ENCODE results near the gene MRPL57. TPM values are rescaled to one million over a fixed set of nuclear protein-coding genes. Genes with fewer than 3 reads are reported as not detected.
A peak's percentile ranks its signal among the peaks of the same experiment; 100 is the strongest.

Gene MRPL57
- total and polyA plus RNA-seq, 4 donors, result 14.6 to 49.4 (median 21.6) TPM

- 96% methylated on average over 2 of the region's 2 CpGs for whole genome bisulfite sequencing
- TF ChIP-seq NR2F2 (IDR thresholded peaks at IDR 0.05), result no peak
- TF ChIP-seq HNF4A (conservative IDR thresholded peaks at IDR 0.05), result no peak
- no peak for TF ChIP-seq EGR1 (IDR thresholded peaks at IDR 0.05; ENCODE audit: low read depth in 2 of 2)
- no peak for TF ChIP-seq YY1 (IDR thresholded peaks at IDR 0.05)
- no peak for TF ChIP-seq HNF4G (IDR thresholded peaks at IDR 0.05)
- TF ChIP-seq GABPA (IDR thresholded peaks at IDR 0.05 in 1 of 2, conservative IDR thresholded peaks at IDR 0.05 in 1 of 2), result no peak
- TF ChIP-seq MAX (IDR thresholded peaks at IDR 0.05), result no peak
- no peak for TF ChIP-seq RXRA (IDR thresholded peaks at IDR 0.05)
- no peak for TF ChIP-seq FOXA2 (IDR thresholded peaks at IDR 0.05)
- TF ChIP-seq TAF1 (conservative IDR thresholded peaks at IDR 0.05), result no peak
- TF ChIP-seq, protein P1, sequence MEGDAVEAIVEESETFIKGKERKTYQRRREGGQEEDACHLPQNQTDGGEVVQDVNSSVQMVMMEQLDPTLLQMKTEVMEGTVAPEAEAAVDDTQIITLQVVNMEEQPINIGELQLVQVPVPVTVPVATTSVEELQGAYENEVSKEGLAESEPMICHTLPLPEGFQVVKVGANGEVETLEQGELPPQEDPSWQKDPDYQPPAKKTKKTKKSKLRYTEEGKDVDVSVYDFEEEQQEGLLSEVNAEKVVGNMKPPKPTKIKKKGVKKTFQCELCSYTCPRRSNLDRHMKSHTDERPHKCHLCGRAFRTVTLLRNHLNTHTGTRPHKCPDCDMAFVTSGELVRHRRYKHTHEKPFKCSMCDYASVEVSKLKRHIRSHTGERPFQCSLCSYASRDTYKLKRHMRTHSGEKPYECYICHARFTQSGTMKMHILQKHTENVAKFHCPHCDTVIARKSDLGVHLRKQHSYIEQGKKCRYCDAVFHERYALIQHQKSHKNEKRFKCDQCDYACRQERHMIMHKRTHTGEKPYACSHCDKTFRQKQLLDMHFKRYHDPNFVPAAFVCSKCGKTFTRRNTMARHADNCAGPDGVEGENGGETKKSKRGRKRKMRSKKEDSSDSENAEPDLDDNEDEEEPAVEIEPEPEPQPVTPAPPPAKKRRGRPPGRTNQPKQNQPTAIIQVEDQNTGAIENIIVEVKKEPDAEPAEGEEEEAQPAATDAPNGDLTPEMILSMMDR (IDR thresholded peaks at IDR 0.05; ENCODE audit: low read depth, low read length, missing input control), result no peak
- Histone ChIP-seq H3K9me3 (ENCODE audit: control insufficient read depth in 4 of 4, low read length in 3 of 4) (no peaks in the 10 kb centered on the region), H3K27ac (ENCODE audit: low read depth in 1 of 2, low read length in 2 of 2) (no peak overlapping the region), H3K27me3 (ENCODE audit: control insufficient read depth in 4 of 4, insufficient read depth in 4 of 4, low read length in 3 of 4) (no peaks in the 10 kb centered on the region), H3K4me1 (ENCODE audit: control insufficient read depth in 4 of 4, insufficient read depth in 4 of 4, low read length in 3 of 4) (no peaks in the 10 kb centered on the region), H3K36me3 (ENCODE audit: control insufficient read depth in 4 of 4, insufficient read depth in 3 of 4, low read depth in 1 of 4, low read length in 3 of 4) (no peaks in the 10 kb centered on the region), H3K4me3 (ENCODE audit: low read depth in 1 of 3, low read length in 3 of 3) (no peak overlapping the region), H3K9ac (ENCODE audit: low read depth in 1 of 2, low read length in 2 of 2) (no peak overlapping the region)
- no peak for DNase-seq (ENCODE audit: low spot score)
These were observed 46.3 kb upstream of the MRPL57 start for GRCh38 chr13:21130116-21130515.

GRCh38 chr13:21133077-21133476, 43.4 kb upstream of the MRPL57 start:
- 47% methylated on average over 3 of the region's 3 CpGs for WGBS
- H3K4me3 ChIP-seq (ENCODE audit: low read depth in 1 of 3, low read length in 3 of 3), result no peak overlapping the region
- no peaks in the 10 kb centered on the region for H3K9me3 ChIP-seq (ENCODE audit: control insufficient read depth in 4 of 4, low read length in 3 of 4)
- no peak overlapping the region for H3K9ac ChIP-seq (ENCODE audit: low read depth in 1 of 2, low read length in 2 of 2)
- no peaks in the 10 kb centered on the region for H3K4me1 ChIP-seq (ENCODE audit: control insufficient read depth in 4 of 4, insufficient read depth in 4 of 4, low read length in 3 of 4)
- no peaks in the 10 kb centered on the region for H3K27me3 ChIP-seq (ENCODE audit: control insufficient read depth in 4 of 4, insufficient read depth in 4 of 4, low read length in 3 of 4)
- H3K27ac ChIP-seq (ENCODE audit: low read depth in 1 of 2, low read length in 2 of 2), result no peak overlapping the region
- H3K36me3 ChIP-seq (ENCODE audit: control insufficient read depth in 4 of 4, insufficient read depth in 3 of 4, low read depth in 1 of 4, low read length in 3 of 4), result no peaks in the 10 kb centered on the region
- TF ChIP-seq NR2F2 (IDR thresholded peaks at IDR 0.05) (no peak), HNF4A (conservative IDR thresholded peaks at IDR 0.05) (peak in 1 of 2 donors; percentile 15)
- no peak for DNase-seq (ENCODE audit: low spot score)

DNA sequence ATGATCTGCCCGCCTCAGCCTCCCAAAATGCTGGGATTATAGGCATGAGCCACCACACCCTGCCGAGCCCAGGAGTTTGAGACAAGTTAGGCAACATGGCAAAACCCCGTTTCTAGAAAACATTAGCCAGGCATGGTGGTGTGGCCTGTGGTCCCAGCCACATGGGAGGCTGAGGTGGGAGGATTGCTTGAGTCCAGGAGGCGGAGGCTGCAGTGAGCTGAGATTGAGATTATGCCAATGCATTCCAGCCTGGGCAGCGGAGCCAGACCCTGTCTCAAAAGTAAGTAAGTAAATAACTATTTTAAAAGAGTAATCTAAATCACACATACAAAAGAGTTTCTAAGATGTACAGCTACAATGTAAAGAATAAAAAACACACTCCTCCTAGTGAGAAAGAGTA, 42.0 kb upstream of the MRPL57 start:
- no peak for DNase-seq (ENCODE audit: low spot score)
- TF ChIP-seq, protein P1 (IDR thresholded peaks at IDR 0.05; ENCODE audit: low read depth, low read length, missing input control), result no peak
- no peak for TF ChIP-seq TAF1 (conservative IDR thresholded peaks at IDR 0.05)
- TF ChIP-seq NR2F2 (IDR thresholded peaks at IDR 0.05), result no peak
- TF ChIP-seq RXRA (IDR thresholded peaks at IDR 0.05), result no peak
- TF ChIP-seq, protein P2, sequence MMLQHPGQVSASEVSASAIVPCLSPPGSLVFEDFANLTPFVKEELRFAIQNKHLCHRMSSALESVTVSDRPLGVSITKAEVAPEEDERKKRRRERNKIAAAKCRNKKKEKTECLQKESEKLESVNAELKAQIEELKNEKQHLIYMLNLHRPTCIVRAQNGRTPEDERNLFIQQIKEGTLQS (IDR thresholded peaks at IDR 0.05), result no peak
- TF ChIP-seq, protein P3, sequence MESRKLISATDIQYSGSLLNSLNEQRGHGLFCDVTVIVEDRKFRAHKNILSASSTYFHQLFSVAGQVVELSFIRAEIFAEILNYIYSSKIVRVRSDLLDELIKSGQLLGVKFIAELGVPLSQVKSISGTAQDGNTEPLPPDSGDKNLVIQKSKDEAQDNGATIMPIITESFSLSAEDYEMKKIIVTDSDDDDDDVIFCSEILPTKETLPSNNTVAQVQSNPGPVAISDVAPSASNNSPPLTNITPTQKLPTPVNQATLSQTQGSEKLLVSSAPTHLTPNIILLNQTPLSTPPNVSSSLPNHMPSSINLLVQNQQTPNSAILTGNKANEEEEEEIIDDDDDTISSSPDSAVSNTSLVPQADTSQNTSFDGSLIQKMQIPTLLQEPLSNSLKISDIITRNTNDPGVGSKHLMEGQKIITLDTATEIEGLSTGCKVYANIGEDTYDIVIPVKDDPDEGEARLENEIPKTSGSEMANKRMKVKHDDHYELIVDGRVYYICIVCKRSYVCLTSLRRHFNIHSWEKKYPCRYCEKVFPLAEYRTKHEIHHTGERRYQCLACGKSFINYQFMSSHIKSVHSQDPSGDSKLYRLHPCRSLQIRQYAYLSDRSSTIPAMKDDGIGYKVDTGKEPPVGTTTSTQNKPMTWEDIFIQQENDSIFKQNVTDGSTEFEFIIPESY (IDR thresholded peaks at IDR 0.05), result no peak
- TF ChIP-seq JUND (IDR thresholded peaks at IDR 0.05), result no peak
- TF ChIP-seq YY1 (IDR thresholded peaks at IDR 0.05), result no peak
- no peak for TF ChIP-seq REST (IDR thresholded peaks at IDR 0.05)
- TF ChIP-seq FOXA1 (IDR thresholded peaks at IDR 0.05), result no peak
- no peak for TF ChIP-seq HNF4A (conservative IDR thresholded peaks at IDR 0.05)
- no peak for TF ChIP-seq GABPA (IDR thresholded peaks at IDR 0.05 in 1 of 2, conservative IDR thresholded peaks at IDR 0.05 in 1 of 2)
- no peak for TF ChIP-seq EGR1 (IDR thresholded peaks at IDR 0.05; ENCODE audit: low read depth in 2 of 2)
- TF ChIP-seq RAD21 (IDR thresholded peaks at IDR 0.05), result no peak
- no peak for TF ChIP-seq HNF4G (IDR thresholded peaks at IDR 0.05)
- no peak overlapping the region for H3K4me3 ChIP-seq (ENCODE audit: low read depth in 1 of 3, low read length in 3 of 3)
- peaks cover 0 to 3% (median under 1%) of the 10 kb centered on the region in 4 donors for H3K4me1 ChIP-seq (ENCODE audit: control insufficient read depth in 4 of 4, insufficient read depth in 4 of 4, low read length in 3 of 4)
- H3K9me3 ChIP-seq (ENCODE audit: control insufficient read depth in 4 of 4, low read length in 3 of 4), result no peaks in the 10 kb centered on the region
- H3K36me3 ChIP-seq (ENCODE audit: control insufficient read depth in 4 of 4, insufficient read depth in 3 of 4, low read depth in 1 of 4, low read length in 3 of 4), result no peaks in the 10 kb centered on the region
- WGBS, result 84% methylated on average over 5 of the region's 5 CpGs
- no peak overlapping the region for H3K9ac ChIP-seq (ENCODE audit: low read depth in 1 of 2, low read length in 2 of 2)
- H3K27me3 ChIP-seq (ENCODE audit: control insufficient read depth in 4 of 4, insufficient read depth in 4 of 4, low read length in 3 of 4), result no peaks in the 10 kb centered on the region
- no peak overlapping the region for H3K27ac ChIP-seq (ENCODE audit: low read depth in 1 of 2, low read length in 2 of 2)
